Activated naive CD8-positive, alpha-beta T cell (primary cell): ENCODE data around the gene STXBP6.
"Not testable (repeated sequence)": the region's sequence is repeated elsewhere in the genome, so short reads cannot be mapped to it uniquely, and the experiment has no call there.

Source experiments
- H3K27ac Mint-ChIP-seq: one replicate; pipeline ENCODE4 v1.8.0; 2021; ENCODE audit warnings: mixed read lengths
- H3K27me3 Mint-ChIP-seq: one replicate; pipeline ENCODE4 v1.8.0; 2021; ENCODE audit warnings: mixed read lengths
- H3K36me3 Mint-ChIP-seq: one replicate; pipeline ENCODE4 v1.8.0; 2021; ENCODE audit warnings: mixed read lengths
- H3K4me1 Mint-ChIP-seq: one replicate; pipeline ENCODE4 v1.8.0; 2021; ENCODE audit warnings: low read depth, mixed read lengths
- H3K4me3 Mint-ChIP-seq: one replicate; pipeline ENCODE4 v1.8.0; 2021; ENCODE audit warnings: mild to moderate bottlenecking, mixed read lengths
- H3K9me3 Mint-ChIP-seq: one replicate; pipeline ENCODE4 v1.8.0; 2021; ENCODE audit warnings: low read depth, mixed read lengths

STXBP6 gene

GRCh38 chr14:24816929-24817211 lies 233.1 kb downstream of the STXBP6 start:
- peaks cover 14% of the 10 kb centered on the region for H3K27me3 Mint-ChIP-seq
- no peaks in the 10 kb centered on the region for H3K4me1 Mint-ChIP-seq
- H3K36me3 Mint-ChIP-seq = no peaks in the 10 kb centered on the region
- H3K27ac Mint-ChIP-seq = no peak overlapping the region
- no peaks in the 10 kb centered on the region for H3K9me3 Mint-ChIP-seq
- H3K4me3 Mint-ChIP-seq = no peak overlapping the region

GRCh38 chr14:24816011-24816928 lies 233.7 kb downstream of the STXBP6 start:
- H3K27me3 Mint-ChIP-seq = peaks cover 8% of the 10 kb centered on the region
- no peaks in the 10 kb centered on the region for H3K36me3 Mint-ChIP-seq
- no peaks in the 10 kb centered on the region for H3K9me3 Mint-ChIP-seq
- H3K27ac Mint-ChIP-seq = no peak overlapping the region
- no peak overlapping the region for H3K4me3 Mint-ChIP-seq
- H3K4me1 Mint-ChIP-seq = no peaks in the 10 kb centered on the region

- no peaks in the 10 kb centered on the region for H3K4me1 Mint-ChIP-seq
- no peak overlapping the region for H3K4me3 Mint-ChIP-seq
- H3K9me3 Mint-ChIP-seq = no peaks in the 10 kb centered on the region
- no peaks in the 10 kb centered on the region for H3K36me3 Mint-ChIP-seq
- peaks cover 7% of the 10 kb centered on the region for H3K27me3 Mint-ChIP-seq
- H3K27ac Mint-ChIP-seq = no peak overlapping the region
Measured at GRCh38 chr14:24815543-24815942, 234.4 kb downstream of the STXBP6 start.

DNA sequence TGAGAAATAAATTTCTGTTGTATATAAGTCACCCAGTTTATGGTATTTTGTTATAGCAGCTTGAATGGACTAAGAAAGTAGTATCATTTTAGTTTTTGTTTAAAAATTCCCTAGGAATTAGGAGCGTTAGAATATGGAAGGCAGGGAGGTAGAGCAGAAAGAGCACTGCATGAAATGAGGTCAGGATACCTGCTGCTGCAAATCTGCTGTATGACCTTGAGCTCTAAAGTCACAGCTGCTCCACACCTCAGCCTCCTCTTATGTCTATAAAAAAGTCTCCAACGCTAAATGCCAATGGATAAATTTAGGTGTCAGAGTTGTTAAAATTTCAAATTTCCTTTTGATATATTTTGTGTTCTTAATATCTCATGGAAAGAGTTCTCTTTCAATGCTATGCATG lies 235.0 kb downstream of the STXBP6 start:
- H3K27ac Mint-ChIP-seq = no peak overlapping the region
- no peaks in the 10 kb centered on the region for H3K9me3 Mint-ChIP-seq
- no peaks in the 10 kb centered on the region for H3K4me1 Mint-ChIP-seq
- peaks cover 11% of the 10 kb centered on the region for H3K27me3 Mint-ChIP-seq
- no peaks in the 10 kb centered on the region for H3K36me3 Mint-ChIP-seq
- H3K4me3 Mint-ChIP-seq = no peak overlapping the region

- no peak overlapping the region for H3K27ac Mint-ChIP-seq
- H3K4me1 Mint-ChIP-seq = no peaks in the 10 kb centered on the region
- H3K36me3 Mint-ChIP-seq = no peaks in the 10 kb centered on the region
- no peaks in the 10 kb centered on the region for H3K9me3 Mint-ChIP-seq
- H3K4me3 Mint-ChIP-seq = no peak overlapping the region
- peaks cover 11% of the 10 kb centered on the region for H3K27me3 Mint-ChIP-seq
Measured at GRCh38 chr14:24814346-24814745, 235.6 kb downstream of the STXBP6 start.

DNA sequence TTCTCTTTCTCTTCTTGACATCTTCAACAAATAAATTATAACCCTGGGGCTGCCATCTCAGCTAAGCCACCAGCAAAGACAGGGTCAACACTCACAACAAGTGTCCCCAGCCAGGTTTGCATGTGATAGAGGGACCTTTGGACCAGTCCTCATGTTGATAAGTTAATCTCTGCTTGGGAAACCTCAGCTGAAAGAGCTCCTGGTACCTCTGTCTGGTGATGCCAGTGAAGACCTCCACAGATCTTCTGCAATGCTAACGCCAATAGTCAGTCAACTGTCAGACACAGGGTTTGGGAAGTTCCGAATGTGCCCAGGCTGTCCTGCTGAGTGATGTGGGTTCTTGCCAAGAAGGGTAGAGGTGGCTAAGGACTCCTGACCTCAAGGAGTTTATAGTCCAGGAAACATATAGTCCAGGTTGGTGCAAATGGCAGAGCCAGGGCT lies 236.1 kb downstream of the STXBP6 start:
- Mint-ChIP-seq H3K27me3 (peaks cover 11% of the 10 kb centered on the region), H3K9me3 (no peaks in the 10 kb centered on the region)

GRCh38 chr14:24813089-24813815 lies 236.7 kb downstream of the STXBP6 start:
- H3K4me1 Mint-ChIP-seq = no peaks in the 10 kb centered on the region
- no peaks in the 10 kb centered on the region for H3K9me3 Mint-ChIP-seq
- H3K36me3 Mint-ChIP-seq = no peaks in the 10 kb centered on the region
- H3K27me3 Mint-ChIP-seq = peaks cover 11% of the 10 kb centered on the region
- no peak overlapping the region for H3K4me3 Mint-ChIP-seq
- no peak overlapping the region for H3K27ac Mint-ChIP-seq

More for the DNA sequence above, 236.1 kb downstream of the STXBP6 start:
- Mint-ChIP-seq H3K27ac (no peak overlapping the region), H3K36me3 (no peaks in the 10 kb centered on the region), H3K4me3 (no peak overlapping the region), H3K4me1 (no peaks in the 10 kb centered on the region)

DNA sequence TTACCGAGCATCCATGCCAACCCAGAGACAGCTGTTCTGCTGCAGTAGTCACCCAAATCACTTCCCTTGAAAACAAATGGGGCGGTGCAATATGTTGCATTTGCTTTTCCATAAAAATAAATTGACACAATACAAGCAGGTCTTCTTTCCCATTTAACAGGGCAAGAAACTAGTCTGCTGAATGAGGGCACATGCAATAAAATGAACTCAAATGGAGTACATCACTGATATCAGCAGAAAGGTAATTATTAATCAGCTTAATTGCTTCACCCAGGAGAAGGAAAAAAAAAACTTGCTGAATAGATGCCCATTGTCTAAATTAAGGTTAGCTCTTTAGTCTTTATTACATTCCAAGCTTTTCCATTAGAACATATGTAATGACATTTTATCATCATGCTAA lies 240.8 kb downstream of the STXBP6 start:
- Mint-ChIP-seq H3K27me3 (peaks cover 12% of the 10 kb centered on the region), H3K36me3 (no peaks in the 10 kb centered on the region), H3K4me1 (no peaks in the 10 kb centered on the region), H3K27ac (no peak overlapping the region), H3K4me3 (no peak overlapping the region), H3K9me3 (no peaks in the 10 kb centered on the region)

DNA sequence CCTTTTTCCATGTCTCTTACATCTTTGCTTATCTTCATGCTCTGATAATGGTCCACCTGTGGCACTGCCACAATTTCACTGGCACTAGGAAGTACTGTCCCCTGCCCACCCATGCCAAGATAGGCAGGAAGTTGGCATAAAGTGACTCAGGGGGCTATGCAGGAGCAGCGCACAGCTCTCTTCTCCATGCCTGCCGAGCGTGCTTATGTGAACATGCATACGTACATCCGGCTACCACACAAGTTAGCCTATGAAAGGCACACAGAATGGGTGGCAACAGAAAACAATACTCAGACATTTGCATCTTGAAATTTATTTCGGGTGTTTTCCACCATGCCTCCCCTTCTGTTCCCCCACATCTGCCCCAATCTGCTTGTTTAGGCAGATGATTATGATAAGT lies 241.5 kb downstream of the STXBP6 start:
- no peak overlapping the region for H3K4me3 Mint-ChIP-seq
- no peaks in the 10 kb centered on the region for H3K4me1 Mint-ChIP-seq
- H3K9me3 Mint-ChIP-seq = no peaks in the 10 kb centered on the region
- no peaks in the 10 kb centered on the region for H3K36me3 Mint-ChIP-seq
- peaks cover 12% of the 10 kb centered on the region for H3K27me3 Mint-ChIP-seq
- H3K27ac Mint-ChIP-seq = no peak overlapping the region

- Mint-ChIP-seq H3K4me3 (no peak overlapping the region), H3K27ac (no peak overlapping the region), H3K36me3 (no peaks in the 10 kb centered on the region), H3K27me3 (peaks cover 12% of the 10 kb centered on the region), H3K9me3 (no peaks in the 10 kb centered on the region), H3K4me1 (no peaks in the 10 kb centered on the region)
Measured at GRCh38 chr14:24806061-24806678, 243.8 kb downstream of the STXBP6 start.

DNA sequence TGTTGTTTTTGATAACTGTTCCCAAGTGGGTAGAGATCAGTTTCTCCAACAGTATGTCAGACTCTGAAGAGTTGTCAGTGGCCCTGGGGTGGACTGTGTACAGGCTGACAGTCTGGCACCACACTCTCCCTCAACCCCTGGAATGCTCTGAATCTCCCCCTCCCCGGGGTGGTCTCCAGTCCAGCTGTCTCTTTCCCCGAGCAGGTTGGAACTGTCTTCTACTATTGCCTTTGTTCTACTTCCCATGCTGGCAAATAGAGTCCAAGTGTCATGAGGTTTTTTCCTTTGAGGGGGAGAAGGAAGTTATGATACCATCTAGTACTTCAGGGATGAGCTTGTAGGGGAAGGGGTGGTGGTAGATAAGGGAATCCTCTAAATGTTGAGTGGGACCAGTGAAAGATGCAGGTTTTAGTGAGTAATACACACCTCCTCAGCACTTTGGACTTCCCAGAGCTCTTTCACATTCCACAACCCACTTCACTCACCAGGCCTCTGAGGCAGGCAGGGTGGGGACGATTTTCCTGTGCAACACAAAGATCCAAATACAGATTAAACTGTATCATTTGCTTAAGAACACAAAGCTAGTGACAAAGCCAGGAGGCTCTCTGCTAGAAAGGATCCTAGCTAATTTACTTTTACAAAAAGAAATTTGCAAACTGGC lies 245.3 kb downstream of the STXBP6 start:
- Mint-ChIP-seq H3K27me3 (peaks cover 7% of the 10 kb centered on the region), H3K9me3 (no peaks in the 10 kb centered on the region), H3K4me1 (no peaks in the 10 kb centered on the region), H3K36me3 (no peaks in the 10 kb centered on the region), H3K4me3 (no peak overlapping the region), H3K27ac (no peak overlapping the region)

DNA sequence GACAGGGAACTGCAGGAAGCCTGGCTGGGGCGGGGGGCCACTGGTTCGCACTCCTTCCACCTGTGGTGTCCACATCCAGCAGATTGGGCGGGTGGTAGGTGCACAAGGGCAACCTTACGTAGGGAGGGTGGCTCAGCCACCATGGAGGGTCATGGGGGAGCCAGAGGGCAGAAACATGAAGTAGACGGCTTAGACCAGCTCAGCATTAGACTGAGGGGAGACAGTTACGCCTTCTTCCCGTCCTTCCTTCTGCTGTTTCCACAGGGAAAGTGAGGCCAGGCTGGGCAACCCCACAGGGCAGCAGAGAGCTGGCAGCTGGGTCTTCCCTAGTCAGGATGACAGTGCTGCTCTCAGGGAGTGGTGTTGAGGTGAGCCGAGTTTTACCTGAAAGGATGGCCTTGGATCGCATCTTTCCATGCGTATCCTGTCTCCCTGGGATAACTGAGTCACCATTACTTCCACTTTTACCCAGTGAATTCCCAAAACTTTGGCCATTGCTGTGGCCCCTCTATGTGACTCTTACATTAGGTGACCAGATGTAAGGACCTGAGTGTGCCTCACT lies 245.9 kb downstream of the STXBP6 start:
- Mint-ChIP-seq H3K4me1 (no peaks in the 10 kb centered on the region), H3K27me3 (peaks cover 7% of the 10 kb centered on the region), H3K36me3 (no peaks in the 10 kb centered on the region), H3K4me3 (no peak overlapping the region), H3K27ac (no peak overlapping the region), H3K9me3 (no peaks in the 10 kb centered on the region)

DNA sequence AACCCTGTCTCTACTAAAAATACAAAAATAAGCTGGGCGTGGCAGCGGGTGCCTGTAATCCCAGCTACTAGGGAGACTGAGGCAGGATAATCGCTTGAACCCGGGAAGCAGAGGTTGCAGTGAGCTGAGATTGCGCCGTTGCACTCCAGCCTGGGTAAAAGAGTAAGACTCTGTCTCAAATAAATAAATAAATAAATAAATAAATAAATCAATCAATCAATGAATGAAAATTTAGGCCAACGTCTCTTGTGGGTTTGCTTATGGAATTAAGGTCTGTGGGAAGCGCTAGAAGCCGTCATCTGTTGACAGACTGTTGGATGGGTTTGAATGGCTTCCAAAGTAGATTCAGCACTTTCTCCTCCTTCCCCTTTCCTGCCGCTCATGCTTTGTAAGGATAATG lies 246.5 kb downstream of the STXBP6 start:
- H3K4me3 Mint-ChIP-seq, H3K27ac Mint-ChIP-seq, H3K9me3 Mint-ChIP-seq, H3K4me1 Mint-ChIP-seq, H3K27me3 Mint-ChIP-seq, H3K36me3 Mint-ChIP-seq: not testable (repeated sequence)

DNA sequence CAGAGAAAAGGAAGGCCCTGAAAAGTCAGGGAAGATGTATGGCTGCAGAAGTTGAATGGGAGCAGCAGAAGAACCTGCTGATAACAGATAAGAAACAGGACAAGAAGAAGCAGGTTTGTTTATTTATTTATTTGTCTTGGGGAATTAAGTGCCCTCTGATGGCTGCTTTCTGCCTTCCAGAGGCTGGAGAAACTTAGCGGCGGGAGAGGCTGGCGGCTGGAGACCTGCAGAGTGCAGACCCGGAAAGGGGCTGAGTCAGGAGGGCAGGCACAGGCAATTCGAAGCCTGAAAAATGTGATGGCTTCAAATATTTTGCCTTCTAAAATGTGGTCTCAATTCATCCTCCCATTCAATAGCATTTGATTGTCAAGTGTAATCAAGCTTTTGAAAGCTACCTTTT lies 247.7 kb downstream of the STXBP6 start:
- Mint-ChIP-seq H3K27me3 (peaks cover 7% of the 10 kb centered on the region), H3K27ac (no peak overlapping the region), H3K4me1 (no peaks in the 10 kb centered on the region), H3K36me3 (no peaks in the 10 kb centered on the region), H3K9me3 (no peaks in the 10 kb centered on the region), H3K4me3 (no peak overlapping the region)

GRCh38 chr14:24801024-24801423 lies 248.9 kb downstream of the STXBP6 start:
- Mint-ChIP-seq H3K27ac (no peak overlapping the region), H3K27me3 (peaks cover 3% of the 10 kb centered on the region), H3K9me3 (no peaks in the 10 kb centered on the region), H3K36me3 (no peaks in the 10 kb centered on the region), H3K4me3 (no peak overlapping the region), H3K4me1 (no peaks in the 10 kb centered on the region)
